Ovary (tissue), 3 donors: ENCODE data around the gene LIPH.

ENCODE experiments used
- POLR2A ChIP-seq: fragments of 450-650 bp; IDR thresholded peaks from one replicate; pipeline ENCODE4 v1.6.1; 2017; ENCODE audit warnings: antibody characterized with exemption, mild to moderate bottlenecking, moderate library complexity
- TF ChIP-seq, protein P1 (sequence below), 3 donors: fragments of 450-650 bp in 2 of 3; fragments of 200-600 bp in 1 of 3; IDR thresholded peaks; one replicate each; pipeline versions ENCODE4 v1.5.1 to v1.8.0; 2016 to 2022; ENCODE audit warnings: antibody characterized with exemption in 3 of 3, mild to moderate bottlenecking in 1 of 3
- donor health status: DM: no; HTN: no; CAD: no.

GRCh38 chr3:185530856-185531255 is 21.5 kb downstream of the LIPH start:
- TF ChIP-seq POLR2A = no peak
- TF ChIP-seq, protein P1, sequence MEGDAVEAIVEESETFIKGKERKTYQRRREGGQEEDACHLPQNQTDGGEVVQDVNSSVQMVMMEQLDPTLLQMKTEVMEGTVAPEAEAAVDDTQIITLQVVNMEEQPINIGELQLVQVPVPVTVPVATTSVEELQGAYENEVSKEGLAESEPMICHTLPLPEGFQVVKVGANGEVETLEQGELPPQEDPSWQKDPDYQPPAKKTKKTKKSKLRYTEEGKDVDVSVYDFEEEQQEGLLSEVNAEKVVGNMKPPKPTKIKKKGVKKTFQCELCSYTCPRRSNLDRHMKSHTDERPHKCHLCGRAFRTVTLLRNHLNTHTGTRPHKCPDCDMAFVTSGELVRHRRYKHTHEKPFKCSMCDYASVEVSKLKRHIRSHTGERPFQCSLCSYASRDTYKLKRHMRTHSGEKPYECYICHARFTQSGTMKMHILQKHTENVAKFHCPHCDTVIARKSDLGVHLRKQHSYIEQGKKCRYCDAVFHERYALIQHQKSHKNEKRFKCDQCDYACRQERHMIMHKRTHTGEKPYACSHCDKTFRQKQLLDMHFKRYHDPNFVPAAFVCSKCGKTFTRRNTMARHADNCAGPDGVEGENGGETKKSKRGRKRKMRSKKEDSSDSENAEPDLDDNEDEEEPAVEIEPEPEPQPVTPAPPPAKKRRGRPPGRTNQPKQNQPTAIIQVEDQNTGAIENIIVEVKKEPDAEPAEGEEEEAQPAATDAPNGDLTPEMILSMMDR (IDR thresholded peaks at IDR 0.05) = no peak
